C4-2B (cell line): ENCODE data around the gene KLHL10.
"Not testable (repeated sequence)": the region's sequence is repeated elsewhere in the genome, so short reads cannot be mapped to it uniquely, and the experiment has no call there.

Experiments
- H3K27ac ChIP-seq: fragments of 450-650 bp; 2 replicates; pipeline ENCODE4 v1.5.1; 2017
- ZFX ChIP-seq: fragments of 450-650 bp; IDR thresholded peaks from 2 replicates; pipeline ENCODE4 v1.6.1; 2017
- TF ChIP-seq, protein P1 (sequence below): fragments of 450-650 bp; conservative IDR thresholded peaks from 2 replicates; pipeline ENCODE4 v1.5.1; 2017; ENCODE audit warnings: mild to moderate bottlenecking

Gene KLHL10

DNA sequence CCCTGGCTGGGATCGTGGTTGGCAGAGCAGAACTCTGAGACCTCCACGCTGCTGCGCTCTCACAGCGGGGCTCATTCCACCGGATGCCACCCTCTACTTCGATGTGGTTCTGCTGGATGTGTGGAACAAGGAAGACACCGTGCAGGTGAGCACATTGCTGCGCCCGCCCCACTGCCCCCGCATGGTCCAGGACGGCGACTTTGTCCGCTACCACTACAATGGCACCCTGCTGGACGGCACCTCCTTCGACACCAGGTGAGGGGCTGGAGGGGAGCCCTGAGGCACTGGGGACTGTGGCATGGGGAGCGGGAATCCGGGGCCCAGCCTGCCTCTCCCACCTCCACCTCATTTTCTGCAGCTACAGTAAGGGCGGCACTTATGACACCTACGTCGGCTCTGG is 19.6 kb upstream of the KLHL10 start:
- TF ChIP-seq, protein P1, sequence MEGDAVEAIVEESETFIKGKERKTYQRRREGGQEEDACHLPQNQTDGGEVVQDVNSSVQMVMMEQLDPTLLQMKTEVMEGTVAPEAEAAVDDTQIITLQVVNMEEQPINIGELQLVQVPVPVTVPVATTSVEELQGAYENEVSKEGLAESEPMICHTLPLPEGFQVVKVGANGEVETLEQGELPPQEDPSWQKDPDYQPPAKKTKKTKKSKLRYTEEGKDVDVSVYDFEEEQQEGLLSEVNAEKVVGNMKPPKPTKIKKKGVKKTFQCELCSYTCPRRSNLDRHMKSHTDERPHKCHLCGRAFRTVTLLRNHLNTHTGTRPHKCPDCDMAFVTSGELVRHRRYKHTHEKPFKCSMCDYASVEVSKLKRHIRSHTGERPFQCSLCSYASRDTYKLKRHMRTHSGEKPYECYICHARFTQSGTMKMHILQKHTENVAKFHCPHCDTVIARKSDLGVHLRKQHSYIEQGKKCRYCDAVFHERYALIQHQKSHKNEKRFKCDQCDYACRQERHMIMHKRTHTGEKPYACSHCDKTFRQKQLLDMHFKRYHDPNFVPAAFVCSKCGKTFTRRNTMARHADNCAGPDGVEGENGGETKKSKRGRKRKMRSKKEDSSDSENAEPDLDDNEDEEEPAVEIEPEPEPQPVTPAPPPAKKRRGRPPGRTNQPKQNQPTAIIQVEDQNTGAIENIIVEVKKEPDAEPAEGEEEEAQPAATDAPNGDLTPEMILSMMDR, result no peak
- TF ChIP-seq ZFX, result no peak
- H3K27ac ChIP-seq, result no peak overlapping the region

DNA sequence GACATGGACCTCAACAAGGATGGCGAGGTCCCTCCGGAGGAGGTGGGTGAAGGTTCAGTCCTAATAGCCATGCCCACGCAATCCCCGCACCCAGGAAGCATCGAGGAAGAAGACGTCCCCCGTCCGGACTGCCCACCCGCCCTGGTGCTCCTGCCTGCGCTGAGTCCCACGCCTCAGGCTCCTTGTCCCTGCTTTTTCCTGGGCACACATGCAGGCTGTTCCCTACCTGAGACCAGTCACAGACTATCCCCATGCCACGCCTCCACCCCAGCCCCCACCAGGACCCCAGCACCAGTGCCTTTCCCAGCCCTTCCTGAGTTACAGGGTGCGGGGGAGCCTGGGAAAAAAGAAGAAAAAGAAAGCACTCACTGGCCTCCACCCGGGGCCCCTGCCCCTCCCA is 15.8 kb upstream of the KLHL10 start:
- no peak for TF ChIP-seq ZFX
- TF ChIP-seq, protein P1, result no peak
- H3K27ac ChIP-seq, result no peak overlapping the region

DNA sequence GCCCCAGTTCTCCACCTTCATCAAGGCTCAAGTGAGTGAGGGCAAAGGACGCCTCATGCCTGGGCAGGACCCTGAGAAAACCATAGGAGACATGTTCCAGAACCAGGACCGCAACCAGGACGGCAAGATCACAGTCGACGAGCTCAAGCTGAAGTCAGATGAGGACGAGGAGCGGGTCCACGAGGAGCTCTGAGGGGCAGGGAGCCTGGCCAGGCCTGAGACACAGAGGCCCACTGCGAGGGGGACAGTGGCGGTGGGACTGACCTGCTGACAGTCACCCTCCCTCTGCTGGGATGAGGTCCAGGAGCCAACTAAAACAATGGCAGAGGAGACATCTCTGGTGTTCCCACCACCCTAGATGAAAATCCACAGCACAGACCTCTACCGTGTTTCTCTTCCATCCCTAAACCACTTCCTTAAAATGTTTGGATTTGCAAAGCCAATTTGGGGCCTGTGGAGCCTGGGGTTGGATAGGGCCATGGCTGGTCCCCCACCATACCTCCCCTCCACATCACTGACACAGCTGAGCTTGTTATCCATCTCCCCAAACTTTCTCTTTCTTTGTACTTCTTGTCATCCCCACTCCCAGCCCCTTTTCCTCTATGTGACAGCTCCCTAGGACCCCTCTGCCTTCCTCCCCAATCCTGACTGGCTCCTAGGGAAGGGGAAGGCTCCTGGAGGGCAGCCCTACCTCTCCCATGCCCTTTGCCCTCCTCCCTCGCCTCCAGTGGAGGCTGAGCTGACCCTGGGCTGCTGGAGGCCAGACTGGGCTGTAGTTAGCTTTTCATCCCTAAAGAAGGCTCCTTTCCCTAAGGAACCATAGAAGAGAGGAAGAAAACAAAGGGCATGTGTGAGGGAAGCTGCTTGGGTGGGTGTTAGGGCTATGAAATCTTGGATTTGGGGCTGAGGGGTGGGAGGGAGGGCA is 15.1 kb upstream of the KLHL10 start:
- no peak for TF ChIP-seq ZFX
- TF ChIP-seq, protein P1, result no peak
- H3K27ac ChIP-seq, result no peak overlapping the region

DNA sequence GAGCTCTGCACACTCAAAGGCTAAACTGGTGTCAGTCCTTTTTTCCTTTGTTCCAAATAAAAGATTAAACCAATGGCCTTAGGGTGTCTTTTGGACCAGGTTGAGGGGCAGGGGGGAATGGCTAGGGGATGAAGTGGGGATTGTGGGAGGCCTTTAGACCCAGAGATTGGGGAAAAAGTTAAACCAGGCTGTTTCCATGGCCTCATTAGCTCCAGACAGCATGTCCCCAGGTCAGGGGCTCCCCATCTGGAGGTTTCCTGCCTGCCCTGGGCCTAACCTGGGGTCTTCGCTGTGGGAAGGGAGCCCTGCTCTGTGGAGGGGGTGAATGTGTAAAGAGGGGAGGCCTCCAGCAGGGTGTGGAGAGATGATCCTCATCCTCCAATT is 14.5 kb upstream of the KLHL10 start:
- TF ChIP-seq, protein P1, result no peak
- TF ChIP-seq ZFX, result no peak
- no peak overlapping the region for H3K27ac ChIP-seq

DNA sequence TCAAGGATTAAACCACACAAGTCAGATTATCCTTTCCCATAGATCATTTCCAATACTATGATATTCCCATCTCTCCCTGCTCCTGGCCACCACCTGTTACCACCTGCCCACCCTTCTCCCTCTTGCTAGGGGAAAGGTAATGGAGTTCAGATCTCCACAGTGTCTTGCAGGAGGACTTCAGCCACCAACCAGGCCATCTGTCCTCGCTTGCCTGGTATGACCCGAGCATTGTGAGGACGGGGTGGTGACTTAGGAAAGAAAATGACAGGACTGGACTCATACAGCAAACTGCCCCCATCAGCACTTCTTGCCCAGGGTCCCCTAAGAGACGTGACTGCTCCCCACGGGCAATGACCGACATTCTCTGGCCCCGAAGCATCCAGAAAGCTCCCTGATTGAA is 14.0 kb upstream of the KLHL10 start:
- H3K27ac ChIP-seq, result no peak overlapping the region
- TF ChIP-seq, protein P1, result no peak
- TF ChIP-seq ZFX, result no peak

DNA sequence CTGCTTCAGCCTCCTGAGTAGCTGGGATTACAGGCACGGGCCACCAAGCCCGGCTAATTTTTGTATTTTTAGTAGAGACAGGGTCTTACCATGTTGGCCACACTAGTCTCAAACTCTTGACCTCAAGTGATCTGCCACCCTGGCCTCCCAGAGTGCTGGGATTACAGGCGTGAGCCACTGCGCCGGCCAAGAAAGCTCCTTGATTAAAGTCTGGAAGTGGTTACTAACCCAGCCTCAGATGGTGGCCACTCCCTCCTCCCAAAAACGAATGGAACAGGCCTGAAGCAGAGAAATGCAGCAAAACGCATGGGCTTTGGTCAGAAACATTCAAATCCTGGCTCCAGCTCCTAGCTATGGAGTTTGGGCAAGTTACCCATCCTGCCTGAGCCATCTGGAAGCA is 13.5 kb upstream of the KLHL10 start:
- TF ChIP-seq, protein P1, result no peak
- no peak for TF ChIP-seq ZFX
- no peak overlapping the region for H3K27ac ChIP-seq

DNA sequence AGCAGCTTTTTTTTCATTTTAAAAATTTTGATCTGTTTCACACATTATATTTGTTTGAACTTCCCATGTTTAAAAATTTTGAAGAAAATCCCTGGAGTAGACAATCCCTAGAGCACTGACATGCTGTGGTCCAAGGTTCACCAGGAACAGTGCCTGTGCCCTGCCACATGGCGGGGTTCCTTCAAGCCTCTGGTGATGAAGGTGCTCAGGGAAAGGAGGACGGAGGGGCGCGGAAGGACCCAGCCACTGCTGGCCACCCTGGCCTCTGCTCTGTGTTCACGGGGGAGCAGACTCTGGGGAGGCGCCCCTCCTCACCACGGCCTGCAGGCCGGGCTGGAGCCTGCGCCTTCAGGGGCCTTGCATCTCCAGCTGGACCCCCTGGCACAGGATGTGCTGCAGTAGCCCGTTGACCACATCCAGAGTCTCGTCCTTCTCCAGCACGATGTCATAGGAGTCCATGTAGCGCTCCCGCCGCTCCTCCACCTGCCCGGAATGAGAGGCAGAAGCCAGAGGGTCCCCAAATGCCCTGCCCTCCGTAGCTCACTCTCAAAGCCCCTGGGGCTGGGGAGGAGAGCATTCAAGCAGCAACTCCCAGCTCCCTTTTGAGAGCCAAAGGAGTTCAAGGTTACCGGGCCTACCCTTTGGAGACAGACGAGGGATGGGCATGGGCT is 12.3 kb upstream of the KLHL10 start:
- H3K27ac ChIP-seq, result no peak overlapping the region

DNA sequence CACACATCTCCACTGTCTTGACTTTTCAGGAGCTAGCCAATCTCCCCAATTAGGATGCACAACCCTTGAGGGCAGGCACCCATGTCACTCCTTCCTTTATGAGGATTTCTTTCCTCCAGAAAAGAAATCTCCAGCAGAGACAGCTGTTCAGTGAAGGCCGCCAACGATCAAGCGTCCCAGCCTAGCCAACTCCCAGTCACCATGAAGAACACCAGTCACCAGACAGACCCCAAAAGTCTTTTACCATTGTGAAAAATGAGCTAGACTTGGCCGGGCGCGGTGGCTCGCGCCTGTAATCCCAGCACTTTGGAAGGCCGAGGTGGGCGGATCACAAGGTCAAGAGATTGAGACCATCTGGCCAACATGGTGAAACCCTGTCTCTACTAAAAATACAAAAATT is 7.7 kb upstream of the KLHL10 start:
- not testable (repeated sequence) for H3K27ac ChIP-seq

More for the DNA sequence above, 12.3 kb upstream of the KLHL10 start:
- TF ChIP-seq ZFX, result no peak
- TF ChIP-seq, protein P1, result no peak
